Left ventricle myocardium superior (tissue), 1 donor: Measurements from ENCODE around the gene RNF180. TPM values are rescaled to one million over a fixed set of nuclear protein-coding genes. Genes with fewer than 3 reads are reported as not detected.
A peak's percentile ranks its signal among the peaks of the same experiment; 100 is the strongest.
"Not testable (repeated sequence)": the region's sequence is repeated elsewhere in the genome, so short reads cannot be mapped to it uniquely, and the experiment has no call there.

ENCODE experiments used
- ATAC-seq: fragments of 200-7000 bp; cut with Tn5 transposase; one replicate; pipeline ENCODE4 v1.9.1; 2020; ENCODE audit warnings: mild to moderate bottlenecking, moderate library complexity
- DNase-seq: peaks from one replicate; pipeline ENCODE4 v3.0.0-alpha.2; 2020
- intact Hi-C: fragments of 100-400 bp; cut with micrococcal nuclease; formaldehyde crosslinking; loops from one replicate; pipeline ENCODE4 v1.11.0; 2022
- total RNA-seq: library from RNA; stranded (reverse); fragmentation: NEBNext Ultra II Directional; extraction: Animal tissue kit (Norgen Biotek cat#: 25700); gene quantifications from one replicate; pipeline ENCODE4 v1.2.1, GENCODE V29; 2021
- donor health status: DM: no; HTN: yes; CAD: no; lungs with severe emphysema.

Gene RNF180
- total RNA-seq, 1 donor from 2014 or later = 12.5 TPM

DNA sequence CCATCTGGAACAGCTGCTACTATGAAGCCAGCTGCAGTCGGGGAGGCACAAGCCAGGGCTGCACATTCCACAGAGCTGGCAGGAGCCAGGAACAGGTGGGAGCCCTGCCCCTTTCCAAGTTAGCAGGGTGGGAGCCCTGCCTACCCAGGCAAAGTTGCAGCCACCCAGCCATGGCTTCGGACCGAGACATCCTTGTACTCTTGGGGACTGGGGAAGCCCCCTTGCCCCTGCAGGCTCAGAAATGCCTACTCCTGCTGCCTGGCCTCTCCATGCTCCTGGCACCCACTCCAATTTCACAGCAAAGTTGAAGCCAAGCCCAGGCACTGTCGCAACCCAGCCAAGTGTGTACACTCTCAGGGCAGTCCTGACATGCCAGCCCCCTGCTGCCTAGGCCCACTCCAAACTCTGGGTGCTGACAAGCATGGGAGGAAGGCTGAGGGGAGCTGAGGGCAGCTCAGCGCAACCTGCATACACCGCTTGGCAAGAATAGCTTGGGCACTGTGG is 165.1 kb downstream of the RNF180 start:
- intact Hi-C loops = no loop called here
- ATAC-seq = peak; percentile 92
- DNase-seq = peak; percentile 81

DNA sequence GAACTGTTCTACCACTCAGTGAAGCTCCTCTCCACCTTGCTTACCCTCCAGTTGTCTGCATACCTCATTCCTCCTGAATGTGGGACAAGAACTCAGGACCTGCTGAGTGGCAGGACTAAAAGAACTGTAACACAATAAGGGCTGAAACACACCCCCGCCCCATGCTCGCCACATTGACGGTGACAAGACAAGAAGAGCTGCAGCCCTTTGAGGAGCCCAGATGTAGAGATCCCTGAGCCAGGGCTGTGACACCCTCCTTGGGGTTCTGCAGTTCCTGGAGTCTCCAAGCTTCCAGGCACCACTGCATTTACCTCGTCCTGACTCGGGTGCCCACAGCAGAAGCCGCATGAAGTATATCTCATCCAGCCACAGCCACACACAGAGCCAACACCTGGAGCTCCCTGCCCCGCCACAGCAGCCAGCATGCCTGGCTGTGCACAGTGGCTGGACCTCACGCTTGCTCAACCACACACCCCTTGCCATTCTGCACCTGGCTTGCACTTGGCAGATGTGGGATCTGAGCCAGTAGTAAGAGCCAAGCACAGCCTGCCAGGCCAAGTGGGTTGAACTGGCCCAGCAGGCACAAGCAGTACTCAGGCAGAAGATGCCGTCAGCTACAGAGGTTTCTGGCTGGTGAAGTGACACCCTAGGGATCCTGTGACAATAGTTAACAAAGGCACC is 166.1 kb downstream of the RNF180 start:
- ATAC-seq (peak; percentile 94), DNase-seq (peak; percentile 81)
- intact Hi-C loops = no loop called here

DNA sequence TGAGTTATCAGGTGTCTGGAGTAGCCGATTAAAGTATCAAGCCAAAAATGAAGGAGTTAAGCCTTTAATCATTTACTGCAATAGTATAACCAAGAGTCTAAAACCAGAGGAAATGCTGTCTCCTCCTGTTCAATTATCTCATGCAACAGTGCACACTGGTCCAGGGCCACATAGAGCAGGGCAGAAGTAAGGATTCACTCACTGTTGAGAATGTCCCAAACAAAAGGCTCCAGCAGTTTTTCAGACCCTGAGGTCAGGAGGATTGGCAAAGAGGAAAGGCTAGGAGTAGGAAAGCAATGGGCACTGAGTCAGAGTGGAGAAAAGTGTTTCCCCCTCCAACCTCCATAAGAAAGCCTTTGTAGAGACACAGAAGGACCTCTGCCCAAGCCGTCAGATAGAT is 168.2 kb downstream of the RNF180 start:
- no peak for DNase-seq
- intact Hi-C loops = no loop called here
- no peak for ATAC-seq

DNA sequence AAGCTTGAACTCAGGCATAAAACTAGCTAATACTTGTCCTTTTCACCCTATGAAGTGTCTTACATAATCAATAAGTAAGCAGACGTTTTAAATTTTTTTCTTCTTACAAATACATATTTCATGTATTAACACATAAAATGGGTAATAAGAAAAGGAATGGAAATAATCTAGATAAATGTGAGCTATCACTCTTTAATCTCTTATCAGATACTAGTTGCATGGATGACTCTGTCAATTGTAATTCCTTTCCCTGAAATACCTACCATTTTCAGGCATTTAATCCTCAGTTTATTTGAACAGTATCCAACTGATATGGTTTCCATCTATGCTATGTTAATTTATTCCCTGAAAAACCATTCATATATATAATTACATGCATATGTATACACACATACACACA is 174.1 kb downstream of the RNF180 start:
- DNase-seq = no peak
- intact Hi-C loops = no loop called here
- no peak for ATAC-seq

DNA sequence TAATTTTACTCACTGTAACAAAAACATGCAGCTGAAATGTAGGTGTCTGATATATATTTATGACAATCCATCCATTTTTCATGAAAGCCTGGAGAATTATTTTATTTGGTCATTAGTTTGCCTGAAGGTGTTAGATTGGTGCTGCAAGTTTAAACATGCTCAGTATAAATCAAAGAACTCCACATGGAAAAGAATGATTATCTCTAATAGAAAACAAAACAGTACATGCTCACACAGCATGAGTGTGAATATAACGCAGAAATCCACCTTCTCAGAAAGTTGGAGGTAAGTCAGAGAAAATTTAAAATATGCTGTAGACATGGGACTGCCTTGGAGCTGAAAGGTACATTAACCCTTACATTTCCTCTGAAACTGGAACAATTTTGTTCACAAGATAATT is 174.7 kb downstream of the RNF180 start:
- no peak for ATAC-seq
- DNase-seq = no peak
- intact Hi-C loops = no loop called here

DNA sequence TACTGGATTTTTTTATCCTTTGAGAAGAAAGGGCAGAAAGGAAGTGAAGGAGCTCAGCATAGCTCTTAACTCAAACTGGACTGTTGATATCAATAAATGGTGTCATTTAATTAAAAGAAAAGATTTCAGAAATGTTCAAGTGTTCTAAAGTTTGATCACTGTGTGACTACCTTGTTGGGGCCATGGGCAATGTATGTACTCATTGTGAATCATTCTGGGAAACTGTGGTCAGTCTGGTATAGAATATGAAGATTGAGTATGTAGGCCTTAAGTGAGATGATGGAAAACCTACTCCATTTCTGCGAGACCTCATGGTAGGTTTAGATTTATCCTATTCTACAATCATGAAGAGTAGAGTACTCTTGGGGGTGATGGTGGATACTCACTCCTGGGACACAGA is 175.7 kb downstream of the RNF180 start:
- no peak for DNase-seq
- intact Hi-C loops = no loop called here
- no peak for ATAC-seq

DNA sequence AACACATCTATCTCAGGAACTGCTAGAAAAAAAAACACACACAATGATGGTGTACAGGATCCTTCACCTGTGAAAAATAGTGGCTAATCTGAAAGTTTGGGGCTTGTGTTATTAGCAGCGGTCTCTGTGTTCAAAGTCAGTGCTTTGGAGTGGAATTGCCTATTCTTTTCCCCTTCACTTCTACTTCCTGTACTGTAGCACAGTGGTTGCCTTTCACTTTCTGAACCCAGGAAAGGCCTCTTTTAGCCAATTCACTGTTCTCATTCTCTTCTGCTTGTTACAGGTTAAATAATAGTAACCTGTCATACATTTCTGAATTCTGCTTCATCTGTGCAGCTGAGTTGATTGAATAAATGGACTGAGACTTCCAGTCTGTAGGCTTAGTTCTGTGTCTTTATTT is 178.9 kb downstream of the RNF180 start:
- intact Hi-C loops = no loop called here
- ATAC-seq = no peak

DNA sequence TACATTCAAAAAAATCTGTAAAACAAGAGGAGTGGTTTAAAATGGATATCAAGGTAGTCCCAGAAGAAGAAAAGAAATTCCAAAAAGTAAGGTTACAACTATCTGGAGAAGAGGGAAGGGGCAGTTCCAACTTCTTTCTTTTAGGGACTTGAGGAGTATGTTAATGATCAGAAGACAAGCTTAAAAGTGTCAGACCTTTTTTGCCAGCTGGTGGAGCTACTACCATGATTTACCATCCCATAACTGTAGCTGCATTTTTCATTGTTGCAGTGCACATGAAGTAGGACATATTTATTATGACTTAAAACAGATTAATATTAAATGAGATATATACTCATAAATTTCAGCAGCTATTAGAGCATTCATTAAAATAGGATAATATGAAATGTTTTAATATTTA is 181.7 kb downstream of the RNF180 start:
- intact Hi-C loops = no loop called here
- DNase-seq (no peak), ATAC-seq (no peak)

More for the DNA sequence above, 178.9 kb downstream of the RNF180 start:
- DNase-seq = no peak

DNA sequence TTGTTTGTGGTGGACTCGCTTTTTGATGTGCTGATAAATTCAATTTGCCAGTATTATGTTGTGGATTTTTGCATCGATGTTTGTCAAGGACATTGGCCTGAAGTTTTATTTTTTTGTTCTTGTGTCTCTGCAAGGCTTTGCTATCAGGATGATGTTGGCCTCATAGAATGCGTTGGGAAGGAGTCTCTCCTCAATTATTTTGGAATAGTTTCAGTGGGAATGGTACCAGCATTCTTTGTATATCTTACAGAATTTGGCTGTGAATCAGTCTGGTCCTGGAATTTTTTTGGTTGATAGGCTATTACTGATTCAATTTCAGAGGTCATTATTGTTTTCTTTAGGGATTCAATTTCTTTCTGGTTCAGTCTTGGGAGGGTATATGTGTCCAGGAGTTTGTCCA is 198.8 kb downstream of the RNF180 start:
- no peak for DNase-seq
- ATAC-seq = no peak
- intact Hi-C loops = loop anchor here (10.0 kb wide), 1 partner anchor 560 kb away; no protein-coding TSS in a partner anchor

DNA sequence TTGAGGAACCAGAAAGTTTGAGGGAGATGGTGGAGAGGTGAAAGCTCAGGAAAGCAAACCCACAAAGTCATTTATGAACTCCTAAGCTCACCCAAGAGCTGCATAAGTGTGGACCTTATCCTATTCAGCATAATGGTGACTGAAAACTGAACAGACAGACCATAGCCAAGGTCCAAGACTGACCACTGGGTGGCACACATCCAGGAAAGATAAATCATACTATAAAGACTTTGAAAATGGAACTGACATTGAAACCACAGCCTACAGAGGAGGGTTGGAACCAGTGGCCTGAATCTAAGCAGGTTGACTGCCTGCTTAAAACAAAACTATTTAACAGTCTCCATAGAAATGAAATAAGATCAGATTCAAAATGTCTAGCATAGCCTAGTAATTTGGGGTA is 219.1 kb downstream of the RNF180 start:
- intact Hi-C loops = no loop called here
- no peak for DNase-seq
- no peak for ATAC-seq

DNA sequence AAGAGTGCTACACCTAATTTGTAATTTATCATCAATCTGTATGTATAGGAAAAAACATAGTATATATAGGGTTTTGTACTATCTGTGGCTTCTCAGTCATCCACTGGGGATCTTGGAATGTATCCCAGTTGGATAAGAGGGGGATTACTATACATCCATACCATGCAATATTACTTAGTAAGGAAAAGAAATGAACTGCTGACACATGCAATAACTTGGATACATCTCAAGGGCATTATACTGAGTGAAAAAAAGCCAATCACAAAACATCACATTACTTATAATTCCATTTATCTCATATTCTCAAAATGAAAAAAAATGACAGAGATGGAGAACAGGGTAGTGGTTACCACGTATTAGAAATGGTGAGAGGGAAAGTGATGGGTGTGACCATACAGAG is 231.9 kb downstream of the RNF180 start:
- intact Hi-C loops = no loop called here
- ATAC-seq (no peak), DNase-seq (no peak)

DNA sequence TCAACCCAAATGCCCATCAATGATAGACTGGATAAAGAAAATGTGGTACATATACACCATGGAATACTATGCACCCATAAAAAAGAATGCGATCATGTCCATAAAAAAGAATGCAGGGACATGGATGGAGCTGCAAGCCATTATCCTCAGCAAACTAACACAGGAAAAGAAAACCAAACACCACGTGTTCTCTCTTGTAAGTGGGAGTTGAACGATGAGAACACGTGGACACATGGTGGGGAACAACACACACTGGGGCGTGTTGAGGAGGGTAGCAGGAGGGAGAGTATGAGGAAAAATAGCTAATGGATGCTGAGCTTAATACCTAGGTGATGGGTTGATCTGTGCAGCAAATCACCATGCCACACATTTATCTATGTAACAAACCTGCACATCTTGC is 233.1 kb downstream of the RNF180 start:
- DNase-seq, intact Hi-C loops: not testable (repeated sequence)

DNA sequence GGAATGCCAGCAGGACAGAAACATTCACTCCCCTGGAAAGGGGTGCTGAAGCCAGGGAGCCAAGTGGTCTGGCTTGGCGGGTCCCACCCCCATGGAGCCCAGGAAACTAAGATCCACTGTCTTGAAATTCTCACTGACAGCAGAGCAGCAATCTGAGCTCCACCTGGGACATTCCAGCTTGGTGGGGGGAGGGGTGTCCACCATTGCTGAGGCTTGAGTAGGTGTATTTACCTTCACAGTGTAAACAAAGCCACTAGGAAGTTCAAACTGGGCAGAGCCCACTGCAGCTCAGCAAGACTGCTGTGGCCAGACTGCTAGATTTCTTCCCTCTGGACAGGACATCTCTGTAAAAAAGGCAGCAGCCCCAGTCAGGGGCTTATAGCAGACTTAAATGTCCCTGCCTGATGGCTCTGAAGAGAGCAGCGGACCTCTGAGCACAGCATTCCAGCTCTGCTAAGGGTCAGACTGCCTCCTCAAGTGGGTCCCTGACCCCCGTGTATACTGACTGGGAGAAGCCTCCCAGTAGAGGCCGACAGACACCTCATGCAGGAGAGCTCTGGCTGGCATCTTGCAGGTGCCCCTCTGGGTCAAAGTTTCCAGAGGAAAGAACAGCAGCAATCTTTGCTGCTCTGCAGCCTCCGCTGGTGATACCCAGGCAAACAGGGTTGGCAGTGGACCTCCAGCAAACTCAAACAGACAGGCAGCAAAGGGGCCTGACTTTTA is 241.6 kb downstream of the RNF180 start:
- intact Hi-C loops, ATAC-seq, DNase-seq: not testable (repeated sequence)

More for the DNA sequence above, 233.1 kb downstream of the RNF180 start:
- not testable (repeated sequence) for ATAC-seq

DNA sequence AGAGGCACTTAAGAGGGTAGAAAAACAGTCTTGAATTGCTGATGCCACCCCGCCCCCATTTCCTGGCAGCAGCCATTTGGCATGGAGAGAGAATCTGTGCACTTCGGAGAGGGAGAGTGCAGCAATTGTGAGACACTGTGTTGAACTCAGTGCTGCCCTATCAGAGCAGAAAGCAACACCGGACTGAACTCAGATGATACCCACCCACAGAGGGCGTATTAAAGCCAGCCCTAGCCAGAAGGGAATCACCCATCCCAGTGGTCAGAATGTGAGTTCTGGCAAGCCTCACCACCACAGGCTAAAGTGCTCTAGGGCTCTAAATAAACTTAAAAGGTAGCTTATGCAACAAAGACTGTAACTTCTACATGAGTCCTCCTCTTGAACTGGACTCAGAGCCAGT is 251.7 kb downstream of the RNF180 start:
- ATAC-seq = peak; percentile 26
- intact Hi-C loops = no loop called here
- DNase-seq = no peak

DNA sequence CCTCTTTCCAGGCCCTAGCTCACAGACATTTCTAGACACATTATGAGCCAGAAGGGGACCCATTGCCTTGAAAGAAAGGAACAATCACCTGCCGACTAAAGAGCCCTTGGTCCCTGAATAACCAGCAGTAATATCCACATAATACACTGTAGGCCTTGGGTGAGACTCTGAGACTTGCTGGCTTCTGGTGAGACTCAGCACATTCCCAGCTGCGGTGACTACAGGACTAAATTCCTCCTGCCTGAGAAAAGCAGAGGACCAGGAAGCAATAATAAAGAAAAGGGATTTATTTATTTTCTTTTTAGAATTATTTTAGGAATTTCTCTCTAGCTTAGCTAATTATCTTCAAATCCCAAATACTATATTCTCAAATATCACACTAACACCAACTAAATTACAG is 252.4 kb downstream of the RNF180 start:
- intact Hi-C loops = no loop called here
- ATAC-seq = no peak

More for the DNA sequence above, 252.4 kb downstream of the RNF180 start:
- DNase-seq = no peak

Other genes with a start within 250 kb of the RNF180 start
- not detected for gene HTR1A, start 203.4 kb upstream of the RNF180 start, total RNA-seq